GM13976 (cell line): ENCODE measurements around the gene IKZF4.

Experiments
- DNase-seq: peaks from one replicate; pipeline ENCODE4 v3.0.0; 2012; ENCODE audit warnings: low spot score
- in situ Hi-C: fragments of 300-500 bp; cut with MboI; formaldehyde crosslinking; loops from one replicate; pipeline ENCODE4 v1.12.0; 2022; ENCODE audit warnings: low sequenced_read_pairs, mixed read lengths, inconsistent platforms; ENCODE audit not compliant: unreplicated experiment
- TF ChIP-seq, protein P1 (sequence below): IDR thresholded peaks from 2 replicates; pipeline ENCODE4 v1.5.1; 2012; ENCODE audit warnings: borderline replicate concordance, mild to moderate bottlenecking; ENCODE audit not compliant: insufficient read depth; ENCODE audit errors: extremely low read depth, missing control alignments, control extremely low read depth

IKZF4 gene

DNA sequence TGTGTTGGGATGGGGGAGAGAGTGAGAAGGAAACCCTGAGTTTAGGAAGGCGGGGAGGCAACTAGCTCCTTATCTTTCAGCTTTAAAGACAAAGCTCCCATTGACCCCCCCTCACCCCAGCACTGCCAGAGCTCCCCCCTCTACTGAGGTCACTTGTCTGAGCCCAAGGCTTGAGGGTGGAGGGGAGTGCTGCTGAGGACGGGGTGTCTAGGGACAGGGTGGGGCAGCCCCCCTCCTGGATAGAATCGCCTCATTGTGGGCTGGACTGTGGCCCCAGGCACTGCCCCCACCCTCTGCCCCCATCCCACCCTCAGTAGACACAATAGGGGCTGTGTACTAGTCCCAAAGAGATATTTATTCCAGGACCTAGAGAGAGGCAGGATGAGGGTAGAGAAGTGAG lies 62.1 kb downstream of the IKZF4 start:
- TF ChIP-seq, protein P1, sequence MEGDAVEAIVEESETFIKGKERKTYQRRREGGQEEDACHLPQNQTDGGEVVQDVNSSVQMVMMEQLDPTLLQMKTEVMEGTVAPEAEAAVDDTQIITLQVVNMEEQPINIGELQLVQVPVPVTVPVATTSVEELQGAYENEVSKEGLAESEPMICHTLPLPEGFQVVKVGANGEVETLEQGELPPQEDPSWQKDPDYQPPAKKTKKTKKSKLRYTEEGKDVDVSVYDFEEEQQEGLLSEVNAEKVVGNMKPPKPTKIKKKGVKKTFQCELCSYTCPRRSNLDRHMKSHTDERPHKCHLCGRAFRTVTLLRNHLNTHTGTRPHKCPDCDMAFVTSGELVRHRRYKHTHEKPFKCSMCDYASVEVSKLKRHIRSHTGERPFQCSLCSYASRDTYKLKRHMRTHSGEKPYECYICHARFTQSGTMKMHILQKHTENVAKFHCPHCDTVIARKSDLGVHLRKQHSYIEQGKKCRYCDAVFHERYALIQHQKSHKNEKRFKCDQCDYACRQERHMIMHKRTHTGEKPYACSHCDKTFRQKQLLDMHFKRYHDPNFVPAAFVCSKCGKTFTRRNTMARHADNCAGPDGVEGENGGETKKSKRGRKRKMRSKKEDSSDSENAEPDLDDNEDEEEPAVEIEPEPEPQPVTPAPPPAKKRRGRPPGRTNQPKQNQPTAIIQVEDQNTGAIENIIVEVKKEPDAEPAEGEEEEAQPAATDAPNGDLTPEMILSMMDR, result no peak

DNA sequence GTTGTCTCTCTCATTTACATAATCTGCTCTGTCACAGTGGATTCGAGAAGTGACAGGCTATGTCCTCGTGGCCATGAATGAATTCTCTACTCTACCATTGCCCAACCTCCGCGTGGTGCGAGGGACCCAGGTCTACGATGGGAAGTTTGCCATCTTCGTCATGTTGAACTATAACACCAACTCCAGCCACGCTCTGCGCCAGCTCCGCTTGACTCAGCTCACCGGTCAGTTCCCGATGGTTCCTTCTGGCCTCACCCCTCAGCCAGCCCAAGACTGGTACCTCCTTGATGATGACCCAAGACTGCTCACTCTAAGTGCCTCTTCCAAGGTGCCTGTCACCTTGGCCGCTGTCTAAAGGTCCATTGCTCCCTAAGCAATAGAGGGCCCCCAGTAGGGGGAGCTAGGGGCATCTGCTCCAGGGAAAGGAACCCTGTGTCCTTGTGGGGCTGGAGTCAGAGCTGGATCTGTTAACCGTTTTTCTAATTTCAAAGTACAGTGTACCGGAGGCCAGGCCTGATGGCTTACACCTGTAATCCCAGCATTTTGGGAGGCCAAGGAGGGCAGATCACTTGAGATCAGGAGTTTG lies 64.2 kb downstream of the IKZF4 start:
- no peak for DNase-seq
- TF ChIP-seq, protein P1, result peak; percentile 20
- in situ Hi-C loops, result no loop called here

More for the DNA sequence above, 62.1 kb downstream of the IKZF4 start:
- no peak for DNase-seq
- in situ Hi-C loops, result no loop called here

DNA sequence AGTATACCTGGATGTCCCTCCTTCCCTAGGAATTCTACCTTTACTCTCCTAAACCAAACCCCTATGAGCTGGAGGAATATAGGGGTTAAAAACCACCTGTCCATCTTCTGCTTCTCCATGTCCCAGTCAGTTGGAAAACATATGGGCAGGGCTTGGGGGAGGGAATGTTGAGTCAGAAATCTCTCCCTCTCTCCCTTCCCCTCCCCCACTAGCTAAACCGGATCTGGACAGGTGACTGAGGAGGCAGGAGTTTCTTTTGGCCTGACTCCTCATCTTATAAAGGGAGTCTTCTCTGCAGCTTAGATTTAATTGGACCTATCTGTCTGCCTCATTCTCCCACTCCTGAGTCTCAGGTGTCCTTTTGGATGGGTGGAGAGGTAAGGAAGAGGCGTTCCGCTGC lies 65.3 kb downstream of the IKZF4 start:
- TF ChIP-seq, protein P1, result no peak
- in situ Hi-C loops, result no loop called here
- DNase-seq, result no peak

DNA sequence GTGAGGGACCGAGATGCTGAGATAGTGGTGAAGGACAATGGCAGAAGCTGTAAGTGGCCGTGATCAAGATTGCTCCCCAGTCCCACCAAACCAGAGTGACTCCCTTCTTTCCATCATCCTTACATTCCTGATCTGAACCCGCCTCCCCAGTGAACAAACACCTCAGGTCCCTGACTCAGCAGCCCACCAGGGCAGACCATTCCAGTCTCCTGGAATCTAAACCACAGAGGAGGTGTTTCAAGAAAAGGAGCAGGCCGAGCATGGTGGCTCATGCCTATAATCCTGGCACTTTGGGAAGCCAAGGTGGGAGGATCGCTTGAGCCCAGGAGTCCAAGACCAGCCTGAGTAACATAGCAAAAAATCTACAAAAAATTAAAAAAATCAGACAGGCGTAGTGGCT lies 65.8 kb downstream of the IKZF4 start:
- in situ Hi-C loops, result no loop called here
- DNase-seq, result no peak
- TF ChIP-seq, protein P1, result no peak

DNA sequence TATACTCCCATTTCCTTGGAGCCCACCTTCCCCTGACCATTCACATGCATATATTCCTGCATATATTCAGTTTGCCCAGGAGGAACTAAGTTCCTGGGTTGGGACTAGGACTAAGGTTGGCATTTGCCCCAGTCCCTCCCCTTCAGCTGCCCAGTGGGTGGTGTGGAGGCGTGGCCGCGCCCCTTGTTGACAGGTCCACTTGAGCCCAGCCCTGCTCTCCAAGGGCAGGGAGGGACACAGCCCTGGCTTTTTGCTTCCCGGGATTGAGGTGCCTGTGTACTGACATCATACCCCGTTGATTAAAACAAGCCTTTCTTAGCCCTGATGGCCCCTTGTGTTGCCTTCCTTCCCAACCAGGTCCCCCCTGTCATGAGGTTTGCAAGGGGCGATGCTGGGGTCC lies 66.4 kb downstream of the IKZF4 start:
- TF ChIP-seq, protein P1, result no peak
- in situ Hi-C loops, result no loop called here
- no peak for DNase-seq
